Adrenal gland (tissue), 5 donors: ENCODE data around the gene LRRC28.
"Not testable (repeated sequence)": the region's sequence is repeated elsewhere in the genome, so short reads cannot be mapped to it uniquely, and the experiment has no call there.

ENCODE experiments used
- CTCF ChIP-seq, 6 experiments: fragments of 450-650 bp in 4 of 6; fragments of 200-600 bp in 2 of 6; sonication (generic) in 1 of 6; IDR thresholded peaks; 1 replicate in 5 of 6; 2 replicates in 1 of 6; pipeline versions ENCODE4 v1.5.1 to v1.8.0; 2016 to 2021; ENCODE audit warnings: antibody characterized with exemption in 6 of 6, mild to moderate bottlenecking in 2 of 6, moderate library complexity in 1 of 6
- POLR2A ChIP-seq, 2 donors: fragments of 450-650 bp; IDR thresholded peaks; one replicate each; pipeline ENCODE4 v1.6.1; 2017; ENCODE audit warnings: antibody characterized with exemption in 2 of 2, mild to moderate bottlenecking in 2 of 2, moderate library complexity in 1 of 2
- donor health status: DM: no; HTN: no; CAD: no.

GRCh38 chr15:99234160-99234559 is 17.1 kb upstream of the LRRC28 start:
- not testable (repeated sequence) for TF ChIP-seq POLR2A, CTCF (IDR thresholded peaks at IDR 0.05)
